ENCODE results near the gene STOX2. TPM values are rescaled to one million over a fixed set of nuclear protein-coding genes. Genes with fewer than 3 reads are reported as not detected.

STOX2 gene
- total and polyA plus RNA-seq, 3 experiments from 2014 or later, result not detected

DNA sequence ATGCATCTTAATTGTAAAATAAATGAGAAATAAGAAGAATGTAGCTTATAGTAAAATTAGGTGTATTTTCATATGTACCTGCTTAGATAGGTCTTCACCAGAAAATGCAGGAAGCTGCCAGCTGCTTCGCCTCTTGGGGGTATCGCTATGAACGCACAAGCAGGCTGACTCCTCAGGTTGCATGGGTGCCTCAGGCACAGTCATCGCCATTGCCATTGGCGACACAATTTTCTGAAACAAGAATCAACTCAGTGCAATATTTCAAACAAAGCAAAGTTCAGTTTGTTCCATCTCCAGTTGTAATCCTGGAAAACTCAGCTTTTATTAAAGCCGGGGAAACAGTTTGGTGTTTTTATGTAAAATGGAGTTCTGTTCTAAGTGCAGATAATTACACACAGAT lies 29.7 kb downstream of the STOX2 start:
- Mint-ChIP-seq H3K4me1 (no peaks in the 10 kb centered on the region), H3K9me3 (peaks cover 0 to 3% (median 0%) of the 10 kb centered on the region in 5 donors), H3K36me3 (no peaks in the 10 kb centered on the region), H3K27me3 (peaks cover 6 to 30% of the 10 kb centered on the region in 2 donors), H3K27ac (no peak overlapping the region), H3K4me3 (no peak overlapping the region)
- CTCF ChIA-PET, result no interaction called here
- POLR2A ChIA-PET, result no interaction called here
- Histone ChIP-seq H3K36me3 (ENCODE audit: insufficient read depth, low read length) (no peaks in the 10 kb centered on the region), H3K4me3 (ENCODE audit: low read length) (no peak overlapping the region), H3K27ac (ENCODE audit: low read depth, low read length) (no peak overlapping the region), H3K27me3 (ENCODE audit: insufficient read depth, low read length, poor library complexity, severe bottlenecking) (no peaks in the 10 kb centered on the region), H3K4me1 (ENCODE audit: insufficient read depth, low read length) (no peaks in the 10 kb centered on the region), H3K9me3 (ENCODE audit: low read length) (no peaks in the 10 kb centered on the region)
- no peak for DNase-seq

DNA sequence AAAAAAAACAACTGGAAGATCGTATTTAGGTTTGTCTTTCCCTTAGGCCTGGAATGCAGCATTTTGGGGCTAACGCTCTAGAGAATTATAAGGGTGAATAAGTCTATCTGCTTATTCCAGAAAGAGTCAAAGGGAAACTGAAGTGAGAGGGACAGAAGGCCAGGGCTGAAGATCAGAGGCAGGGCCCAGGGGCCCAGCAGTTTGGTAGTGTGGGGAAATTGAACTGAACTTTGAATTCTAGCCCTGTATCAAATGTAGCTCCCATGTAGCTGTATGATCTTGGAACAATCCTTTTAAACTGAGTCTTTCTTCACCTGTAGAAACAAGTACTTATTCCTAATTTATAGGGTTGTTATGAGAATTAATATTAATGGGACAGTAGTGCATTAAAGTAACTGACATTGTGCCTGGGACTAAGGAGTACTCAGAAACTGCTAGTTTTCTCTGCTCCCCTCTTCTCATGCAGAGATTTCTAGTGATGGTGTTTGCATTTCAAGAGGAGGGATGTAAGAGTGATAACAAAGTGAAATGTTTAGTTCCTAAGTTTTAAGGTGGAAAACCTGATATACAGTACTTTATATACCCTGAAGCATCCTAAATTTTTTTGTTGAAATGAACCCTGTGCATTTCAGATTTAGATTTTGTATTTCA lies 30.4 kb downstream of the STOX2 start:
- Mint-ChIP-seq H3K27me3 (peaks cover 10 to 30% of the 10 kb centered on the region in 2 donors), H3K9me3 (peaks cover 0 to 3% (median 0%) of the 10 kb centered on the region in 5 donors), H3K4me3 (no peak overlapping the region), H3K4me1 (no peaks in the 10 kb centered on the region), H3K27ac (no peak overlapping the region), H3K36me3 (no peaks in the 10 kb centered on the region)
- Histone ChIP-seq H3K27ac (ENCODE audit: low read depth, low read length) (no peak overlapping the region), H3K36me3 (ENCODE audit: insufficient read depth, low read length) (no peaks in the 10 kb centered on the region), H3K9me3 (ENCODE audit: low read length) (no peaks in the 10 kb centered on the region), H3K4me3 (ENCODE audit: low read length) (no peak overlapping the region), H3K27me3 (ENCODE audit: insufficient read depth, low read length, poor library complexity, severe bottlenecking) (no peaks in the 10 kb centered on the region), H3K4me1 (ENCODE audit: insufficient read depth, low read length) (no peaks in the 10 kb centered on the region)
- ChIA-PET CTCF (no interaction called here), POLR2A (no interaction called here)
- DNase-seq, result no peak

DNA sequence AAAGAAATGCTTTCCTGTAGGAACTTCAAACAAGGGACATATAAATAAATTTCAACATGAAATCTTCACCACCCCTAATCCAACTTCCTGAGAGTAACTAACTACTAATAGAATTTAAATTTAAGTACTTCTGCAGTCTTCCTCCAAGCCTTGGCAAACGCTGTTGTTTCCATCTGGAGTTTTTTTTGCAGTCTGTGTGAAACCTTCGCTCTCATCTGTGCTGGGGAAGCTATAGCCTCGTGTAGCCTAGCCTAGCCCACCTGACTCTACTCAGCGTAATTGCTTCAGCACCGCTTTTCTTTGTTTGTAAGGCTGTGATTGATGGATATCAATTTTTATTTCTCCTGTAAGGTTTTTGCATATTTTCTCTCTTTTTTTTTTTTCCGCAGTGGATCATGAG lies 30.9 kb downstream of the STOX2 start:
- H3K4me1 ChIP-seq (ENCODE audit: insufficient read depth, low read length), result no peaks in the 10 kb centered on the region
- H3K4me3 ChIP-seq (ENCODE audit: low read length), result no peak overlapping the region
- Mint-ChIP-seq H3K27me3 (peaks cover 10 to 28% of the 10 kb centered on the region in 2 donors), H3K4me3 (no peak overlapping the region), H3K36me3 (no peaks in the 10 kb centered on the region), H3K9me3 (peaks cover 0 to 3% (median 0%) of the 10 kb centered on the region in 5 donors), H3K4me1 (no peaks in the 10 kb centered on the region), H3K27ac (no peak overlapping the region)
- ChIA-PET CTCF (no interaction called here), POLR2A (no interaction called here)
- H3K36me3 ChIP-seq (ENCODE audit: insufficient read depth, low read length), result no peaks in the 10 kb centered on the region
- no peak for DNase-seq
- H3K27ac ChIP-seq (ENCODE audit: low read depth, low read length), result no peak overlapping the region
- no peaks in the 10 kb centered on the region for H3K9me3 ChIP-seq (ENCODE audit: low read length)
- H3K27me3 ChIP-seq (ENCODE audit: insufficient read depth, low read length, poor library complexity, severe bottlenecking), result no peaks in the 10 kb centered on the region

DNA sequence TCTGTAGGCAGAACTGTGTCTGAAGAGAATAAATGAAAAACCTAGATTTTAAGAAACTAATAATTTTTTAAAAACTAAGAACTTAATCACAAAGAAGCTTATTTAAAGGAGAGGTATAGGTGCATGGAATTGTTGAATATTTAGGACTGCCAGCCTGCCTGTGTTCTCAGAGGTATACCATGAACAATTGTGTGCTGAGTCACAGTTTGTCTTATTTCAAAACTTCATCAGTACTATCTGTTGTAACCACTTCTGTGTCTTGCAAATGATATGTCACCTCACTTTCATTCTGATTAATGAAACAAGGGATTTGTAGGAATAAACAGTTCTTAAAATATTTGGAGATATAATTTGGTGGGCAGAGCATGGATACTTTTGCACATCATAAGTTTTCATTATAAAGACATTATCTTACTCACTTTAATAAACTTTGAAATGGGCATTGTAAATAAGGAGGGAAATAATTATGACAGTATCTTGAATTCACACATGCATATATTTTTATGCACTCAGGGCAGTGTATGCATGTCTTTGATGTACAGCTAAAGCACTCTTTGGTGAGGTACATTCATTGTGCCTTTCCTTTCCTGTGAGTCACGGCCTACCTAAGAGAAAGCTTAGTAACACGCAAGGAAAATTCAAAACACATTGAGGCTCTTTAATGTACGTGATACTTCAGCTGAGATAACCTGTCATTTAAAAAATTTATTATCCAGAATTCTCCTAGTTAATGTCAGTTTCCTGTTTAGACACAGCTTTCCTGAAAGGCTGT lies 31.7 kb downstream of the STOX2 start:
- peaks cover 12 to 23% of the 10 kb centered on the region in 2 donors for H3K27me3 Mint-ChIP-seq
- no peaks in the 10 kb centered on the region for H3K36me3 Mint-ChIP-seq
- no peak for DNase-seq
- no peaks in the 10 kb centered on the region for H3K4me1 Mint-ChIP-seq
- H3K4me1 ChIP-seq (ENCODE audit: insufficient read depth, low read length), result no peaks in the 10 kb centered on the region
- H3K27ac ChIP-seq (ENCODE audit: low read depth, low read length), result no peak overlapping the region
- H3K4me3 Mint-ChIP-seq, result no peak overlapping the region
- H3K9me3 Mint-ChIP-seq, result peaks cover 0 to 3% (median 0%) of the 10 kb centered on the region in 5 donors
- no peak overlapping the region for H3K4me3 ChIP-seq (ENCODE audit: low read length)
- ChIA-PET CTCF (no interaction called here), POLR2A (no interaction called here)
- no peaks in the 10 kb centered on the region for H3K27me3 ChIP-seq (ENCODE audit: insufficient read depth, low read length, poor library complexity, severe bottlenecking)
- no peak overlapping the region for H3K27ac Mint-ChIP-seq
- H3K9me3 ChIP-seq (ENCODE audit: low read length), result no peaks in the 10 kb centered on the region
- H3K36me3 ChIP-seq (ENCODE audit: insufficient read depth, low read length), result no peaks in the 10 kb centered on the region

DNA sequence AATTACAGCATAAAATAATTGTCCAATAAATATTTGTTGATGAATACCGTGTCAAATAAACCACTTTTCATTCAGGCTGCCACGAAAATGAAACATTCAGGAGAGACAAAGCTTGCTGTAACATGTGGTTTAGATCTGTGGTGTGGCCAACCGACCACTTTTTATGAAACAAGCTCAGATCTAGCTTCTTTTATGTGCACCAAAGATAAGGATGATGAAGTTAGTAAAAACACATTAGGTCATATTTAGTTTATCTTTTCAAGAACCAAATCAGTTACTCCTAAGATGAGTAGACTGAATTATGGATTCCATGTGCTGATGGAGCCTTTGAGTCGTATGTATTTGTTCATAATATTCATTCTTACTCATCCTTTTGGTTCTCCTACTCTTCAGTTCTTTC lies 35.8 kb downstream of the STOX2 start:
- H3K4me3 ChIP-seq (ENCODE audit: low read length), result no peak overlapping the region
- no peaks in the 10 kb centered on the region for H3K27me3 ChIP-seq (ENCODE audit: insufficient read depth, low read length, poor library complexity, severe bottlenecking)
- Mint-ChIP-seq H3K27ac (no peak overlapping the region), H3K36me3 (no peaks in the 10 kb centered on the region), H3K9me3 (peaks cover 0 to 1% (median 0%) of the 10 kb centered on the region in 5 donors), H3K27me3 (peaks cover 11 to 20% of the 10 kb centered on the region in 2 donors), H3K4me1 (no peaks in the 10 kb centered on the region), H3K4me3 (no peak overlapping the region)
- no peak overlapping the region for H3K27ac ChIP-seq (ENCODE audit: low read depth, low read length)
- CTCF ChIA-PET, result no interaction called here
- H3K9me3 ChIP-seq (ENCODE audit: low read length), result no peaks in the 10 kb centered on the region
- POLR2A ChIA-PET, result no interaction called here
- no peaks in the 10 kb centered on the region for H3K4me1 ChIP-seq (ENCODE audit: insufficient read depth, low read length)
- H3K36me3 ChIP-seq (ENCODE audit: insufficient read depth, low read length), result no peaks in the 10 kb centered on the region
- no peak for DNase-seq

DNA sequence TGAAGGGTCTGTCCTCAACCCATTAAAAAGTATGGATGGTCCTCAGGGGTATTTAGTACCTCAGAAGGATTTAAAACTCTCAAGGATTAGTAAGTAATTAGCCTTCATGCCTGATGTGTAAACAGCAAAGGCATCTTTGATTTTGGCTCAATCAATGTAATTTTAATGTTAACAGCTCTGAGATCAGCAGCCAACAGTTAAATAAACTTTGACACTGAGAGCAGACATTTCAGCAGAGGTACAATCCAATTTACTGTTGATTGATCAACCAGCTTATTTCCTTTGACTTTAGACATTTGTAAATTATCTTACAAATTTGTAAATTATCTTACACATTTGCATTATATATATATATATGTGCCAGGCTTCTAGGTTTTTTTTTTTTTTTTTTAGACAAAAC lies 36.9 kb downstream of the STOX2 start:
- H3K4me3 ChIP-seq (ENCODE audit: low read length), result no peak overlapping the region
- H3K4me1 Mint-ChIP-seq, result no peaks in the 10 kb centered on the region
- H3K4me1 ChIP-seq (ENCODE audit: insufficient read depth, low read length), result no peaks in the 10 kb centered on the region
- CTCF ChIA-PET, result no interaction called here
- no peaks in the 10 kb centered on the region for H3K27me3 ChIP-seq (ENCODE audit: insufficient read depth, low read length, poor library complexity, severe bottlenecking)
- no peak overlapping the region for H3K4me3 Mint-ChIP-seq
- no peaks in the 10 kb centered on the region for H3K36me3 Mint-ChIP-seq
- H3K27ac Mint-ChIP-seq, result no peak overlapping the region
- H3K27me3 Mint-ChIP-seq, result peaks cover 13 to 19% of the 10 kb centered on the region in 2 donors
- no peaks in the 10 kb centered on the region for H3K9me3 ChIP-seq (ENCODE audit: low read length)
- DNase-seq, result no peak
- POLR2A ChIA-PET, result no interaction called here
- no peak overlapping the region for H3K27ac ChIP-seq (ENCODE audit: low read depth, low read length)
- peaks cover 0 to 1% (median 0%) of the 10 kb centered on the region in 5 donors for H3K9me3 Mint-ChIP-seq
- no peaks in the 10 kb centered on the region for H3K36me3 ChIP-seq (ENCODE audit: insufficient read depth, low read length)

DNA sequence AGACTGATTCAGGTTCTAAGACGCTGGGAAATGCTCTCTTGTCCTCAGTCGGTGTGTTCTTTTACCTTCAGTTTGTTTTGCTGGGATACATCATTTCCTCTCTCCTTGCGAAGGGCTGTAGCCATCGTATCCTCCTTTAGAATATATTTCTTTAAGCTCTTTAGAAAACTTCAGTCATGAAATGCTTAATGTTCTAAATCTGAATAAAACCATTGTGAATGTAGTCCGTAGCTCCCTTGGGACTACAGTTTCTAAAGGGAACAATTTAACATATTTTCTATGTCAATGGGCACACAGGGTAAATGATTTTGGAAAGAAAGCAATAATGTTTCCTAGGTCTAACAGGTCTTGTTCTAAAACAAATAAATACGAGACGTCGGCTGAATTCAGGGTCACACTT lies 40.6 kb downstream of the STOX2 start:
- Mint-ChIP-seq H3K9me3 (peaks cover 0 to 1% (median 0%) of the 10 kb centered on the region in 5 donors), H3K36me3 (no peaks in the 10 kb centered on the region), H3K4me3 (no peak overlapping the region), H3K27ac (no peak overlapping the region), H3K4me1 (no peaks in the 10 kb centered on the region), H3K27me3 (peaks cover 16 to 28% of the 10 kb centered on the region in 2 donors)
- no peaks in the 10 kb centered on the region for H3K9me3 ChIP-seq (ENCODE audit: low read length)
- no peak overlapping the region for H3K27ac ChIP-seq (ENCODE audit: low read depth, low read length)
- no peaks in the 10 kb centered on the region for H3K27me3 ChIP-seq (ENCODE audit: insufficient read depth, low read length, poor library complexity, severe bottlenecking)
- no peaks in the 10 kb centered on the region for H3K36me3 ChIP-seq (ENCODE audit: insufficient read depth, low read length)
- ChIA-PET CTCF (no interaction called here), POLR2A (no interaction called here)
- no peaks in the 10 kb centered on the region for H3K4me1 ChIP-seq (ENCODE audit: insufficient read depth, low read length)
- DNase-seq, result no peak
- H3K4me3 ChIP-seq (ENCODE audit: low read length), result no peak overlapping the region

DNA sequence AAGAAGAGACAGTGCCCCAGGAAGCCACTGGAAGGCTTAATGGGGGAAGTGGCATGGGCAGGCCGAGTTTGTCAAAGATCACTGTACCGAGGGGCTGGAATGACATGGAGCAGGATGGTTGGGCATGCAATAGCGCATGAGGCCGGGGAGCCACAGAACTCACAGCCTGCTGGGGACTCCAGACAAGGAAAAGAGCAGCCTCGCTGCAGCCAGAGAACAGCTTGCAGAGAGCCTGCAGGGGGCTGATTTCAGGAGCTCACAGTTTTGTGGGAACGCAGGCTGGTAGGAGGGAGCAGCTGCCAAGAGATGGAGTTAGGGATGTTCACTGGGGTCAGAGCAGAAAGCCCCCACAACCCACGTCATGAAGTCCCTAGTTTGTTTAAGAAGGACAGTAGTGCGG lies 45.4 kb downstream of the STOX2 start:
- H3K36me3 ChIP-seq (ENCODE audit: insufficient read depth, low read length), result no peaks in the 10 kb centered on the region
- H3K27ac ChIP-seq (ENCODE audit: low read depth, low read length), result no peak overlapping the region
- peaks cover 13 to 24% of the 10 kb centered on the region in 2 donors for H3K27me3 Mint-ChIP-seq
- no peak for DNase-seq
- H3K9me3 Mint-ChIP-seq, result peaks cover 0 to 9% (median 1%) of the 10 kb centered on the region in 5 donors
- H3K4me3 Mint-ChIP-seq, result no peak overlapping the region
- ChIA-PET POLR2A (no interaction called here), CTCF (no interaction called here)
- no peak overlapping the region for H3K27ac Mint-ChIP-seq
- no peaks in the 10 kb centered on the region for H3K4me1 Mint-ChIP-seq
- H3K4me1 ChIP-seq (ENCODE audit: insufficient read depth, low read length), result no peaks in the 10 kb centered on the region
- no peaks in the 10 kb centered on the region for H3K27me3 ChIP-seq (ENCODE audit: insufficient read depth, low read length, poor library complexity, severe bottlenecking)
- no peaks in the 10 kb centered on the region for H3K36me3 Mint-ChIP-seq
- no peak overlapping the region for H3K4me3 ChIP-seq (ENCODE audit: low read length)
- H3K9me3 ChIP-seq (ENCODE audit: low read length), result no peaks in the 10 kb centered on the region

Data from CD8-positive, alpha-beta memory T cell (primary cell).